Measurements from ENCODE around the gene CCNE1.

Gene CCNE1

DNA sequence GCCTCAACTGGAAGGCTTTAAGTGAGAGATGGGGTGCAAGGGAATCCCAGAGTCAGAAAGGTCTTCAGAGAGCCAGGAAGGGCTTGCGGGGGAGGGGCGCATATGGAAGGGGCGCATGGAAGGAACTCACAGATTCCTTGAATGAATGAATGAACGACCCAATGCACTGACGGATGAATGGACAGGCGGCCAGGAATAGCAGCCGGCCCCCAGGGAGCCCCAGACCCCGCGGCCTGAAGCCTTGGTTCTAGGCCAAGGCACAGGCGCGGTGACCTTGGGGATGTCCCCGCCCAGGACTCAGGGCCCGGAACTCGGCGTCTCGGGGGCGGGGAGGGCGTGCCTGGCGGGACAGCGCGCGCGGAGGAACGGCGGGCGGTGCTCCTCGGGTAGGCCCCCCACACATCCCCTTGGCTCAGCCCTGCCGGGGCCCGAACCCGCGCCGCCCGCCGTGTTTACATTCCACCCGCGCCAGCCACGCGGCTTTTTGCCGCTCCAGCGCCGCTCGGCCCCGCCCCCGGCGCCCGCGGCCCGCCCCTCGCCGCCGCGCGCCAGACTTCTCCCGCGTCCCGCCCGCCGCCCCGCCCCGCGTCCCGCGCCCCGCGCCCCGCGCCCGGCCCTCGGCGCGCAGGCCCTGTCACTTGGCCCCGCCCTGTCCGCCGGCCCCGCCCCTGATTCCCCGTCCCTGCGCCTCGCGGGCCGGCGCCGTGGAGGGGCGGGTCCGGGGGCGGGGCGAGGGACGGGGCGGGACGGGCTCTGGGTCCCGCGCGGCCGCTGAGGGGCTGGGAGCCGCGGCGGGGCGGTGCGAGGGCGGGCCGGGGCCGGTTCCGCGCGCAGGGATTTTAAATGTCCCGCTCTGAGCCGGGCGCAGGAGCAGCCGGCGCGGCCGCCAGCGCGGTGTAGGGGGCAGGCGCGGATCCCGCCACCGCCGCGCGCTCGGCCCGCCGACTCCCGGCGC, at the start of gene CCNE1:
Gene CCNE1 (plus strand): TSS at position 867 of the 955 bp plus-strand sequence. CDS start 565 bp downstream, outside the sequence.
- peak; percentile 67 for DNase-seq

DNA sequence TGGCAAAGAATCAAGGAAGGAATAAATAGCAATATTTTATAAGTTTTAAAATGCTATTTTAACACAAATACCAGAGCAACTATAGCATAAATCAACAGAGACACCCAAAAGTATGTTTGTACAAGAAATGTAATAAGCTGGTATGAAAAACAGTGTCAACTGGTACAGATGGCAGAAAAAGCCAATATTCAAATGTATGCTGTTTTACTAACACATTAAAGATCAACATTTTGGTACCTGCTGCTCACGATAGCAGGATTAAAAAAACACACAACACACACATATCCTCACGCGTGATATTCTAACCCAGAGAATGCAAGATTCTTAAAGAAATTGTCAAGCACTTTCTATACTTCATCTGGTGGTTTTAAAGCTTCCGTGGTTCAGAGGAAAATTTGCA, 48.6 kb upstream of the CCNE1 start:
- no peak for DNase-seq

DNA sequence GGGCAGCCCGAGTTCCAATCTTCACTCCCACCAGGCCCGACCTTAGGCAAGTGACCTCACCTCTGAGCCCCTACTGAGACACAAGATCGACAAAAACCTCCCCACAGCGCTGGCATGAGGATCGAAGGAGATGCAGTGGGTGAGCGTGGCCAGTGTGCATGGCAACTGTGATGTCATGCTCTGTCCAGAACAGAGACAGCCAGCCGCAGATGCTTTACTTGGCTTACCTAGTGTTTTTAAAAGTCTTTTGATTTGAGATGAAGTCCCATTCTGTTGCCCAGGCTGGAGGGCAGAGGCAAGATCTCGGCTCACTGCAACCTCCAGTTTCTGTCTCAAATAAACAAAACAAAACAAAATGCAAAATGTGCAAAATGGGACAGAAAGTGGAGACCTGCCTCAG, 47.4 kb upstream of the CCNE1 start:
- no peak for DNase-seq

DNA sequence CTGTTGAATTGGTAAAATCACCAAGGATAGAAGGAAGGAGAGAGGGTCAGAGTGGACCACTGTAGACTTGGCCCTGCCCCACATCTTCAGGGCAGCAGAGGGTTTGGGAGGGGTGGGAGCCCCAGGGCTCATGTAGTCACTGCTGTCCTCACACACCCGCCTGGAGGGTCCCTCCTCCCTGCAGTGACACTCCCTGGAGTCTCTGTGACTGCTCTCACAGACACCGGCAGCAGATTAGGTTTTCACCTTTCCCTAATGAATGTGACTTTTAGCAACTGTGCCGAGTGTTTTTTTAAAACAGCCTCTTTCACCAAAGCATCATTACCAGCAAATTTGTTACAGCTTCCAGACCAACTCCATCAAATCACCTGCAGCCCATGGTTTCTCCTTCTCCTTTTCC, 45.7 kb upstream of the CCNE1 start:
- no peak for DNase-seq

DNA sequence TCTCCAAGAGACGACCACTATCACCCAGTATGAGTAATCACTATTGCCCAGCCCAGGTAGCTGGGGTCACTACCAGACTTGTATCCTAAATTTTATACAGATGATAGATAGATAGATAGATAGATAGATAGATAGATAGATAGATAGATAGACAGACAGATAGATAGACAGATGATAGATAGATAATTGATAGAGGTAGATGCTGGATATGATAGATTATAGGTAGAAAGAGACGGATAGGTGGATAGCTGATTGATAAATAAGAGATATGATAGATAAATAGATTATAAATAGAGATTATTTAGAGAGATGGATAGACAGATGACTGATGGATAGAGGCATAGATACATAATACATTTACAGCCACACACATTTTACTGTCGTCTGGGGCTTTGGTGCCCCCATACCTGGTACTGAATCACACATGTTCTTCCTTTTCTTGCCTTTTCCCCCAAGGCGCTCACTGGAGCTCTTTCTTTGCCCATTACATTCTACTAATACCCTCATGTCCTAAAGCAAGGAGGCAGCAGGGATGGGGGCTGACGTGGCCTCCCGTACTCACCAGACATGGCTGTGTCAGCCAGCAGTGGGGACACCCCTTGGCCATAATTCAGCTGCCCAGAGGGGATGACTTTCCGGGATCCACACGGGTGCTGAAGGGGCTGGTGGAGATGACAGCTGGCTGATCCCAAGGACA, 44.6 kb upstream of the CCNE1 start:
- no peak for DNase-seq

DNA sequence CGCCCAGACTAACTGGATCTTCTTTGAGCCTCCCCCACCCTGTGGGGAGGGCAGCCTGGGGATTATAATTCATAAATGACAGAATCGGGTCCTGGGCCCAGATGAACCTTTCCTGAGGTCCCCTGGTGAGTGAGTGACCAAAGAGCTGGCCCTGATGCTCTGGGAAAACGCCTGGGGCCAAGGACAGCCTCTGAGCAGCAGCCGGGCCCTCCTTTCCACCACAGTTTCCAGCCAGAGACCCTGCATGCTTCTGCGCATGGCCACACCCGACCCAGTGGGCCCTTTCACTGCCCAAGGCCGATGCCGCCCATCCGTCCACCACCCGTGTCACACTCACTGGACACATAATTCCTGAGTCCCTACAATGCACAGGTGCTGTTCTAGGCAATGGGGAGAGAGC, 43.6 kb upstream of the CCNE1 start:
- no peak for DNase-seq

DNA sequence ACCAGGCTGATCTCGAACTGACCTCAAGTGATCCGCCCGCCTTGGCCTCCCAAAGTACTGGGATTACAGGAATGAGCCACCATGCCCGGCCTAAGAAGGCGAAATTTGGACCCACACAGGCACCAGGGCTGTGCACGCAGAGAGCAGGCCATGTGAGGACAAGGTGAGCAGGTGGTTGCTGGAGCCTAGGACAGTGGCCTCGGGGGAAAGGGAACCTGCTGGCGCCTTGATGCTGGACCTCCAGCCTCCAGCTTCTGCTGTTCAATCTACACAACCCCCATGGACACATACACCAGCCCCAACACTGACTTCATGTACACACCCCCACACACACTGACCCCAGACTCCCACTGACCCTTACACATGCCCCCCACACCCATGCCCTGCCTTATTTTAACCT, 41.8 kb upstream of the CCNE1 start:
- DNase-seq = no peak

DNA sequence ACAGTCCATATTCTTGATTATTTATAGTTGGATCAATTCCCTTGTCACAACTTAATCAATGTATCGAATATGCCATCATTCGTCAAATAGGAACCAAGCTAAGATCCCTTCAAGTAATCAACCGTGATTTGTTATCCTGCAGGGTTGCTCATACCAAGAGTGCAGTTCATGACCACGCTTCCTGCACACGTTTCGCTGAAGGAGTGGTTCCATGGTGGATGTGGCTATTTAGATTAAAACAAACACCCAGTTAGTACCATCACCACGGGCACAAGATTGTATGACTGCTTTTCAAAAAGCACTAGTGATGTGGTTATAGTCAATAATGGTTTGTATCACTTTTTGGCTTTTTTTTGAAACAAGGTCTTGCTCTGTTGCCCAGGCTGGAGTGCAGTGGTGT, 41.1 kb upstream of the CCNE1 start:
- DNase-seq = no peak

DNA sequence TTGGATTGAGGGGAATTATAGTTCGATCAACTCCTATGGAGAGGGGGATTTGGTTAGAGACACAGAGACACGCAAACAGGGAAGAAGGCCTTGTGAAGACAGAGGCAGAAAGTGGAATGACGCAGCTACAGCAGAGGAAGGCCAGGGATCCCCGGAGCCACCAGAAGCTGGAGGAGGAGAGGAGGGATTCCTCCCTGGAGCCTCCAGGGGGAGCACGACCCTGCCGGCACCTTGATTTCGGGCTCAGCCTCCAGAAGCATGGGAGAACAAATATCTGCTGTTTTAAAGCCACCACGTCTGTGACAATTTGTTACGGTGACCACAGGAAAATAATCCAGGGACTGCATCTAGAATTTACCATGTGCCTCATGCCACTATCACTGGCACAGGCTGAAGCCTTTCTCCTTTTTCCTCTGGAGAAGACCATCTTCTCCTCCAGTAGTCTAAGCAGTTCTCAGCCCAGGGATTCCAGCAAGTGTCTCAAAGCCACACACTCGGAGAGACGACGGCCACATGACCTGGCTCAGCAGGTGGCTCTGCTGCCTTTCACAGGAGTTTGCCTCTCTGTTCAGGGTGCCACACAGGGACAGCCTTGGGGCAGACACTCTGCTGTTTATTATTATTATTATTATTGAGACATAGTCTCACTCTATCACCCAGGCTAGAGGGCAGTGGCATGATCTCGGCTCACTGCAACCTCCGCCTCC, 39.9 kb upstream of the CCNE1 start:
- no peak for DNase-seq

DNA sequence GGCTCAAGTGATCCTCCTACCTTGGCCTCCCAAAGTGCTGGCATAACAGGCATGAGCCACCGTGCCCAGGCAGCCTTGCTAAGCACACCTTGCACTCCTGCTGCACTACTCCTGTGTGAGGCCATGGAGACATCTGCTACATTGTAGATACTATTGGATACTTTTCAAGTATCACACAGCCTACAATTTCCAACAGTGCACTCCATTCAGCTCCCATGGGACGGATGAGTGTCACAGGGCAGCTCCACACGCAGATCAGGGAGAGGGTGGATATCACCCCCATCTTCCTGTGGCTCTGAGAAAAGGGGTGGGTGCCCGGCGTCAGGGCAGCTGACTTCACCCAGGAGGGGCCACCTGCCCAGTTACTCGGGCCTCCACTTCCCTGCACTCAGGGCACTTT, 39.1 kb upstream of the CCNE1 start:
- no peak for DNase-seq

DNA sequence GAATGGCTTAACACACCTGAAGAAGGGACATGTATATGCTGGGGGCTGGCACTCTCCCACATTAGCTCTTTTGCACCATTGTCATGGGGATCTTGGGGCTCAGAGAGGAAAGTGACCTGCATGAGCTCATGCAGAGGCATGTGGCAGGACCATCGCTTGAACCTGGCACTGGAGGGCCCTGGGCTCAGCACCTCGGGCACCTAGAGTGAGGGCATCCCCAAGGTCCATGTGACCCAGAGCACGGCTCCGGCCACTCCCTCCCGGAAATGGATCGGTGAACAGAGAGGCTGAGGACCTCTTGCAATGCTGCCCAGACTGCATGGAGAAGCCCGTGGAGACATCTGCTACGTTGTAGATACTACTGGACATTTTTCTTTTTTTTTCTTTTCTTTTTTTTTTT, 38.6 kb upstream of the CCNE1 start:
- no peak for DNase-seq

DNA sequence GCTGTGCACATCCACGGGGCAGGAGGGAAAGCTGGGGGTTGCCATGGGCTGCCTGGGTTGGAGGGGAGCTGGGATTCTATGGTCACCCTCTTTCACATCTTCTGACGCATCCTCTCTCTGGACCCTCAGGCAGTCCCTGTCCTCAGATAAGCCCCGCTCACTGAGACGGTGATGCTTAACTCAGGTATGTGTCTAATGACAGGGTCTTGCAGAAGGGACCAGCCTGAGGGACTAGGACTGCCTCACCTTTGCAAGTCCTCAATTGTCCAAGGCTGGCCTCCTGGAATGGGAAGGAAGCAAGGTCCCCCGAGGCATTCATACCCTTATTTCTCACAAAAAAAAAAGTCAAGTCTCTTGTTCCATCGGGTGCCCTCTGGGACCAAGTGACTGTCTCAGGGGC, 37.7 kb upstream of the CCNE1 start:
- no peak for DNase-seq

DNA sequence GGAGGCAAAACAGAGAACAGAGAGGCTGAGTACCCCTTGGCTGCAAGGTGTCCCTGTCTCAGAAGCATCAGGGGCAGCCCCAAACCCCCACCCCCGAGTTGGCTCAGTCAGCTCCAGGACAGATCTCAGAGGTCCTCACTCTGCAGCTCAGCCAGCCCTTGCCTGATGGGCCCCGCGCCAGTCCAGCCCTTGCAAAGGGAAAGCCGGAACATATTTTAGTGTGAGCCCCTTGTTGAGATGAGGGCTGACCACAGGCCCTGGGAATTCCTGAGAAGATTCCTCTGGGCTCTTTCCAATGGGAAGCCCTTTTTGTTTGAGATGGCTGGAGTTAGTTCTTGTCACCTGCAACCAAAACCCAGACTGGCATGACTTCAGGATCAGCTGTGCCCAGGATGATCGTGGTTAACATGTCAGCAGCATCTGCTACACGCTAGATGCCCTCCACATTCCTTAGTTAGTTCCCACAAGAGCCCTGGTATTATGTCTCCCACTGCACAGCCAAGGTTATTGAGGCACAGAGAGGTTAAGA, 33.9 kb upstream of the CCNE1 start:
- DNase-seq = no peak

DNA sequence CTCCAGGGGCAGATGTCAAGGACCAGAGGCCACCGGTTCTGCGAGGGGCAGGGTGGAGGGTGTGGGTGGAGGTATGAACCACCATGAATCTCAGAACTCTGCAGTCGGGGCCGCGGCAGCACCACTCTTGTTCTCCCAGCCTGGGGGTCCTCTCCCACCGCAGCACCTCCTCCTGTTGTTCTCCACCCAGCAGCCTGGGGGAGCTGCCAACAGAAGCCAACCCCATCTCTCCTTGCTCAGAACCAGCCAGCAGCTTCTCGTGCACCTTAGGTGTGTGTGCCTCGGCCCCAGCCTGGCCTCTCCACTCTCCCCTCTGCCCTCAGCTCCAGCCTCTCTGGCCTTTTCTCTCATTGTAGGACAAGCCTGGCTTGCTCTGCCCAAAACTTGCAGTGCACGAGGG, 31.9 kb upstream of the CCNE1 start:
- DNase-seq = no peak

DNA sequence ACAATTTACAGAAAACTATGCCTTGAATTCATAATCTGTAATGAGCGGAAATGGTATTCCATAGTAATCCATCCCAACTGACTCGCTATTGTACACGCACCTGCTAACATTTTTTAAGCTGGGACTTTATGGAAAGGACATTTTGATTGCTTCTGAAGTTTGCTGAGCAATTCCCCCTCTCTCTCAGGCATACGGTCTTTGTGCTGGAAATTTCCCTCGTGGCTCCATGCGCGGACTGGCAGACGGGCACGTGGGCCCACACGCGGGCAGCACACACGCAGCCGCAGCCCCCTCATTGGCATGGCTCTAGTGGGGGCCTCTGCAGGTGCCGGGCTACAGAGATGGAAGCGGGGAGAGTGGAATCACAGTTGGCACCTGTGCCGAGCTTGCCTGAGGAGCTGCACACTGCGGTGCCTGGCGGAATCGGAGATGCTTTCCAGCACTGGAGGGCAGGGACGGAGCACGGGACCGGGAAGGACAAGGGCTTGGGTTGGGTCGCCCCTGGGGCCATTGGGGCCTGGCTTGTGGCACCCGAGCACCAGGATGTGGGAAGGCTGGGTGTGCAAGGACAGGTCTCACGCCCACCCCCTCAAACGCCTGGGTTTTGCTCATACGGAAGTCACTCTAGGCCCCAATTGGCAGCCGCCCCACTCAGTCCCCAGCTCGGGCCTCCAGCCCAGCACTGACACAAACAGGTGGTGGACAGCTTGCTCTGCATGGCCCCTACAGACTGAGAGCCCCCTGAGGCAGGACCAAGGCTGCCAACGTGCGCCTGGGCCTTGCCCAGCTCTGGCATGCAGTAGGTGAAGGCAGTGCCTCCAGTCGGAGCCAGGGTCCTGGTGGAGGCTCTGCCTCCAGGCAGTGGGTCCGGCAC, 30.2 kb upstream of the CCNE1 start:
- DNase-seq = no peak

DNA sequence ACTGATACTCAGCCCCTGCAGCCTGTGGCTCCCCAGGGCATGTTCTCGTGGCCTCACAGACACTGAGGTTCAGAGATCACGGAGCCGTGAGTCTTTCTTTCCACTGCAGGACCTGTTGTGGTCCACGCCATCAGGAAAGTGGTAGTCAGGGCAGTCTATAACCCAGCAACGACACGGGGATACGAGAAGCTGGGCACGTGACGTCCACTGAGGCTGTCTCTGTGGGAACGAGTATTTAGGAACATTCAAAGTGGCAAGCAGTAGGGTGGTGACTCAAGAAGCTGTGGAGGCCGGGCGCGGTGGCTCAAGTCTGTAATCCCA, 29.6 kb upstream of the CCNE1 start:
- no peak for DNase-seq

DNA sequence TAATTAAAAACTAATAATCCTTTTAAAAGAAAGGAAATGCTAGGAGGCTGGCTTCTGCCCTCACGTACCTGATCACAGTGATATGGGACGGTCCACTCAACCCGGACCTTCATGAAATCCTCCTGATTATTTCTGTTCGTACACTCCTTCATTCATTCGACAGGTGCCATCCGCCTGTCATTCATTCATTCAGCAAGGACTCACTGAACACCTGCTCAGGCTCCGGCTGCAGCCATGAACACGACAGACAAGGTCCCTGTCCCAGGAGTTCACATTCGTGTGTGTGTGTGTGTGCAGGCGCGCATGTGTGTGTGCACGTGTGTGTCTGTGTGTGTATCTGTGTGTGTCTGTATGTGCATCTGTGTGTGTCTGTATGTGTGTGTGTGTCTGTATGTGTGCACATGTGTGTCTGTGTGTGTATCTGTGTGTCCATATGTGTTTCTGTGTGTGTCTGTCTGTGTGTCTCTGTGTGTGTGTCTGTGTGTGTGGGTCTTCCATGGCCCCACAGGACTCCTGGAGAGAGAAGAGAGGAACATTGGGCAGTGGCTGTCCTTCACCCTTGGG, 28.1 kb upstream of the CCNE1 start:
- no peak for DNase-seq

DNA sequence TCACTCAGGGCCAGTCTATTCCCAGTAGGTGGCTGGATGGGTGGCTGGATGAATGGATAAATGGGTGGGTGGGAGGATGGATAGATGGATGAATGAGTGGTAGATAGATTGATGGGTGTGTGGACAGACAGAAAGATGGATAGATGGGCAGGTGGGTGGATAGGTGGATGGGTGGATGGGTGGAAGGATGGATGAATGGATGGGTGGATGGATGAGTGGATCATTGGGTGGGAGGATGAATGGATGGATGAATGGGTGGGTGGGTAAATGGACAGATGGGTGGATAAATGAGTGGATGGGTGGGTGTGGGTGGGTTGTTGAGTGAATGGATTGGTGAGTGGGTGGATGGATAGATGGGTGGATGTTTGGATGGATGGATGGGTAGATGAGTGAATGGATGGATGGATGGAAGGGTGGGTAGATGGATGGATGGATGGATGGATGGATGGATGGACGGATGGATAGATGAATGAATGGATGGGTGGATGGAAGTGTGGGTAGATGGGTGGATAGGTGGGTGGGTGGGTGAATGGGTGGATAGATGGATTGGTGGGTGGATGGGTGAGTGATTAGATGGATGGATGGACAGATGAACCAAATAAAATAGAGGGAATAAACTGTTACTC, 27.1 kb upstream of the CCNE1 start:
- DNase-seq = no peak

DNA sequence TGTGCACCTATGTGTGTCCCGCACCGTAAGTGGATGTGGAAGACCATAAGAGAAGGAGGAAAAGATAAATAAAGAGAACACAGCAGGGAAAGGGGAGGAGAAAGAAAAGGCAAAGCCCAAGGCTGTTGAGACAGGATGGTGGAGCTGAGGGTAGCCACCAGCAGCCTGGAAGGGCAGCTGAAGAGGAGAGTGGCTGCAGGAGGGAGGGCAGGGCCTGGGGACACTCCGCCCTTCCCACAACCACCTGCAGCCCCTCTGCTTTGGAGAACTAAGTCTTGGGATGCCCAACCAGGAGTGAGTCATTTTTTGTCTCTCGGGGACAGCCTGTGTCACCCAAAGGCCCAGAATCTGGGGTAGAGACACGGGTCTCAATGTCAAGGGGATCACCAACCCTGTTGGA, 26.4 kb upstream of the CCNE1 start:
- DNase-seq = no peak

DNA sequence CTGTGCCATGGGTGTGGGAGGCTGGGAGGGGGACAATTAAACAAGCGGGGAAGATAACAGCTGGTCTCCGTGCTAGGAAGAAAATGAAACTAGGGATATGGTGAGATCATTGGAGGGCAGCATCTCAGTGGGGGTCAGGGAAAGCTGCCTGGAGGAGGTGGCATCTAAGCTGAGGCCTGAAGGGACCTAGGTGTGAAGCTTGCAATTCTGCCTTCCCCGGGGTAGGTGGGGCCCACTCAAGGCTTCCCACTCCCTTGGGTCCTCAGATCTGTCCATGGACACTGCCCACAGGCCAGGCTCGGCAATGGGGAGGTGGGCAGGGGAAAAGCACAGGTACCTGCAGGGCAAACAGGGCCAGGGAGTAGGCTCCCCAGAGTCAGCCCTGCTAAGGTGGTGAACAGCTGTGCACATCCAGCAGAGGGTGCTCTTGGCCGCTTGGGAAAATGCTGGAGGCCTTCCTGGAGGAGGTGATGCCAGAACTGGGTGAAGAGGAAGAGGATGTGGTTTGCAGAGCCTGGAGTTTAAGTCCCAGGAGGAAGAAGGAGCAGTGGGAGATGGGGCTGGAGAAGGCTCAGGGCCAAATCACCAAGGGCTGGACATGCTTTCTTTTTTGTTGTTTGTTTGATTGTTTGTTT, 25.7 kb upstream of the CCNE1 start:
- DNase-seq = no peak

DNA sequence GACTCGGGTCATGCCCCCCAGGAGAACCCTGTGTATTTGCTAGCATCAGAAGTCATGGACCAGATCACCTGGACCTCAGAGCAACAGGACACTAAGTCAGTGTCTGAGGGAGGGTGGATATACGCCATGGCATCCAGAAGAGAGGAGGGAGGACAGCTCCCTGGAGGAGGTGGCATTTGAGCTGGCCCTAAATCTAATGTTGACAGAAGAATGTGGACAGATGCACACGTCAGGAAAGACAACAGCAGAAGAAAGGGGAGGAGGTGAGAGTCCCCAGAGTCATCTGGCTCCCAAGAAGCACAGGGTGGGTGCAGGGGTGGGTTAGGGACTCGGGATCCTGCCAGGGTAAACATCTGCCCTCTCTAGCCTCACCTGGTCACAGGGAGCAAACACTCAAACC, 24.5 kb upstream of the CCNE1 start:
- no peak for DNase-seq

All from amniotic stem cell (primary cell).